Mesenchymal stem cell (in vitro differentiated cells and primary cell): ENCODE data around the gene ATP8A1.
"Not testable (repeated sequence)": the region's sequence is repeated elsewhere in the genome, so short reads cannot be mapped to it uniquely, and the experiment has no call there.

ENCODE experiments used
- DNase-seq: peaks from one replicate; pipeline ENCODE4 v3.0.0-alpha.2; 2013
- H2AFZ ChIP-seq: one replicate; pipeline ENCODE4 v1.6.1; 2013; ENCODE audit warnings: low read depth, mild to moderate bottlenecking, control low read depth, inconsistent platforms, low read length, moderate library complexity
- H2AK5ac ChIP-seq: 2 replicates; pipeline ENCODE4 v1.6.1; 2013; ENCODE audit warnings: low read length, moderate library complexity, mild to moderate bottlenecking, inconsistent platforms; ENCODE audit not compliant: severe bottlenecking
- H2BK120ac ChIP-seq: one replicate; pipeline ENCODE4 v1.6.1; 2013; ENCODE audit warnings: low read depth, mild to moderate bottlenecking, inconsistent platforms, low read length, moderate library complexity
- H2BK12ac ChIP-seq, 2 experiments: one replicate each; pipeline ENCODE4 v1.6.1; 2013; ENCODE audit warnings: inconsistent platforms in 2 of 2, low read length in 2 of 2, mild to moderate bottlenecking in 2 of 2, moderate library complexity in 2 of 2, control low read depth in 1 of 2
- H2BK15ac ChIP-seq: one replicate; pipeline ENCODE4 v1.6.1; 2013; ENCODE audit warnings: mild to moderate bottlenecking, low read depth, inconsistent platforms; ENCODE audit not compliant: poor library complexity, severe bottlenecking
- H2BK5ac ChIP-seq: 2 replicates; pipeline ENCODE4 v1.6.1; 2013; ENCODE audit warnings: low read depth, mild to moderate bottlenecking, low read length, control low read depth, inconsistent platforms; ENCODE audit not compliant: poor library complexity, severe bottlenecking
- H3K14ac ChIP-seq, 2 experiments: one replicate each; pipeline ENCODE4 v1.6.1; 2013; ENCODE audit warnings: inconsistent platforms in 2 of 2, low read length in 2 of 2, control low read depth in 1 of 2, mild to moderate bottlenecking in 1 of 2, moderate library complexity in 1 of 2
- H3K18ac ChIP-seq, 2 experiments: one replicate each; pipeline ENCODE4 v1.6.1; 2013; ENCODE audit warnings: inconsistent platforms in 2 of 2, low read length in 2 of 2, control low read depth in 1 of 2, low read depth in 1 of 2, mild to moderate bottlenecking in 1 of 2
- H3K23ac ChIP-seq, 2 experiments: one replicate each; pipeline ENCODE4 v1.6.1; 2013; ENCODE audit warnings: inconsistent platforms in 2 of 2, low read length in 2 of 2, mild to moderate bottlenecking in 2 of 2, moderate library complexity in 2 of 2, control low read depth in 1 of 2
- H3K27ac ChIP-seq: 2 replicates; pipeline ENCODE4 v1.5.1; 2013; ENCODE audit warnings: mild to moderate bottlenecking, moderate library complexity, low read length, control low read depth, inconsistent platforms; ENCODE audit not compliant: poor library complexity, severe bottlenecking
- H3K27me3 ChIP-seq, 2 experiments: 2 replicates each; pipeline versions ENCODE4 v1.6.1 to v1.7.0; 2013; ENCODE audit warnings: low read length in 2 of 2, mild to moderate bottlenecking in 2 of 2, moderate library complexity in 2 of 2, control low read depth in 1 of 2, inconsistent platforms in 1 of 2; ENCODE audit not compliant: control insufficient read depth in 1 of 2, insufficient read depth in 1 of 2
- H3K36me3 ChIP-seq, 2 experiments: 2 replicates each; pipeline versions ENCODE4 v1.6.1 to v1.7.0; 2013; ENCODE audit warnings: low read length in 2 of 2, control low read depth in 1 of 2, inconsistent platforms in 1 of 2, low read depth in 1 of 2, mild to moderate bottlenecking in 1 of 2; ENCODE audit not compliant: insufficient read depth in 2 of 2, control insufficient read depth in 1 of 2
- H3K4ac ChIP-seq, 2 experiments: one replicate each; pipeline ENCODE4 v1.6.1; 2013; ENCODE audit warnings: inconsistent platforms in 2 of 2, low read length in 2 of 2, mild to moderate bottlenecking in 2 of 2, moderate library complexity in 2 of 2, control low read depth in 1 of 2, low read depth in 1 of 2
- H3K4me1 ChIP-seq: 2 replicates; pipeline ENCODE4 v1.6.1; 2013; ENCODE audit warnings: low read depth, low read length, control low read depth; ENCODE audit not compliant: control insufficient read depth, insufficient read depth
- H3K4me2 ChIP-seq: 2 replicates; pipeline ENCODE4 v1.6.1; 2013; ENCODE audit warnings: low read length, mild to moderate bottlenecking, inconsistent platforms; ENCODE audit not compliant: poor library complexity, severe bottlenecking
- H3K4me3 ChIP-seq, 2 experiments: 2 replicates each; pipeline versions ENCODE4 v1.5.1 to v1.7.0; 2013; ENCODE audit warnings: low read length in 2 of 2, mild to moderate bottlenecking in 2 of 2, control low read depth in 1 of 2, low read depth in 1 of 2; ENCODE audit not compliant: insufficient read depth in 1 of 2
- H3K79me1 ChIP-seq: replicated peaks from 2 replicates; pipeline ENCODE4 v1.6.1; 2013; ENCODE audit warnings: mild to moderate bottlenecking, control low read depth, low read length, inconsistent platforms; ENCODE audit not compliant: poor library complexity, severe bottlenecking
- H3K9ac ChIP-seq: 2 replicates; pipeline ENCODE4 v1.7.0; 2013; ENCODE audit warnings: mild to moderate bottlenecking, low read length, moderate library complexity
- H3K9me3 ChIP-seq: 2 replicates; pipeline ENCODE4 v1.7.0; 2013; ENCODE audit warnings: mild to moderate bottlenecking, low read length; ENCODE audit not compliant: control insufficient read depth
- H4K8ac ChIP-seq: one replicate; pipeline ENCODE4 v1.6.1; 2013; ENCODE audit warnings: inconsistent platforms, mild to moderate bottlenecking, low read length, moderate library complexity
- H4K91ac ChIP-seq: one replicate; pipeline ENCODE4 v1.6.1; 2013; ENCODE audit warnings: mild to moderate bottlenecking, low read length, inconsistent platforms
- WGBS: methylation state at CpG from one replicate; pipeline ENCODE4 v1.1.7; 2013; ENCODE audit warnings: mixed read lengths; 5-methylcytosine and 5-hydroxymethylcytosine counted together

ATP8A1 gene

GRCh38 chr4:42654631-42655268 is 2.2 kb downstream of the ATP8A1 start:
- no peak overlapping the region for H2BK15ac ChIP-seq

GRCh38 chr4:42653626-42654560 is 3.0 kb downstream of the ATP8A1 start:
- Histone ChIP-seq H2BK120ac (no peak overlapping the region), H2BK12ac (no peak overlapping the region), H4K8ac (no peak overlapping the region), H3K79me1 (peaks cover 3% of the 10 kb centered on the region), H2BK15ac (no peak overlapping the region), H3K9ac (no peak overlapping the region), H3K14ac (no peak overlapping the region), H4K91ac (no peak overlapping the region), H3K4me3 (no peak overlapping the region), H3K36me3 (no peaks in the 10 kb centered on the region), H3K9me3 (peaks cover 3% of the 10 kb centered on the region), H3K27ac (peak overlapping the region; percentile 21), H3K27me3 (peaks cover 0 to 27% of the 10 kb centered on the region in 2 experiments), H2BK5ac (no peak overlapping the region), H3K4me2 (no peak overlapping the region), H3K4me1 (peaks cover 9% of the 10 kb centered on the region), H3K23ac (no peak overlapping the region), H2AK5ac (no peak overlapping the region), H3K4ac (no peak overlapping the region), H2AFZ (no peak overlapping the region), H3K18ac (no peak overlapping the region)
- no peak for DNase-seq
- WGBS: 80% methylated on average over 7 of the region's 8 CpGs

More at GRCh38 chr4:42654631-42655268, 2.2 kb downstream of the ATP8A1 start:
- H3K9me3 ChIP-seq: peaks cover 3% of the 10 kb centered on the region
- DNase-seq: peak; percentile 62
- no peak overlapping the region for H3K14ac ChIP-seq
- H3K4ac ChIP-seq: no peak overlapping the region
- H3K23ac ChIP-seq: no peak overlapping the region
- peaks cover 9% of the 10 kb centered on the region for H3K4me1 ChIP-seq
- H3K4me3 ChIP-seq: peak overlapping the region in 1 of 2 experiments; percentile 92
- no peak overlapping the region for H3K9ac ChIP-seq
- H3K4me2 ChIP-seq: no peak overlapping the region
- H3K27me3 ChIP-seq: peaks cover 0 to 23% of the 10 kb centered on the region in 2 experiments
- H2BK12ac ChIP-seq: no peak overlapping the region
- H2BK120ac ChIP-seq: no peak overlapping the region
- H3K27ac ChIP-seq: peak overlapping the region; percentile 18
- peaks cover 3% of the 10 kb centered on the region for H3K79me1 ChIP-seq
- H2AK5ac ChIP-seq: no peak overlapping the region
- H3K18ac ChIP-seq: no peak overlapping the region
- H4K91ac ChIP-seq: no peak overlapping the region
- H2BK5ac ChIP-seq: no peak overlapping the region
- H4K8ac ChIP-seq: no peak overlapping the region
- no peaks in the 10 kb centered on the region for H3K36me3 ChIP-seq
- H2AFZ ChIP-seq: no peak overlapping the region
- 44% methylated on average over 2 of the region's 2 CpGs for WGBS

GRCh38 chr4:42652529-42653231 is 4.2 kb downstream of the ATP8A1 start:
- H2BK15ac ChIP-seq, H3K4ac ChIP-seq, H2AFZ ChIP-seq, H2BK5ac ChIP-seq, H2BK12ac ChIP-seq, H3K18ac ChIP-seq, H3K23ac ChIP-seq, H3K27ac ChIP-seq, H3K4me2 ChIP-seq, H2BK120ac ChIP-seq, H3K14ac ChIP-seq, H3K4me1 ChIP-seq, H3K79me1 ChIP-seq, H3K36me3 ChIP-seq, H3K9ac ChIP-seq, H3K9me3 ChIP-seq, H3K4me3 ChIP-seq, H2AK5ac ChIP-seq, DNase-seq, H4K8ac ChIP-seq, H4K91ac ChIP-seq: not testable (repeated sequence)
- 83% methylated on average over 10 of the region's 10 CpGs for WGBS
- peaks cover 0 to 27% of the 10 kb centered on the region in 2 experiments for H3K27me3 ChIP-seq

- Histone ChIP-seq H2BK15ac (no peak overlapping the region), H3K27ac (no peak overlapping the region), H3K36me3 (no peaks in the 10 kb centered on the region), H2BK12ac (no peak overlapping the region), H2AK5ac (no peak overlapping the region), H3K23ac (no peak overlapping the region), H2BK120ac (no peak overlapping the region), H3K4me3 (no peak overlapping the region), H3K4me2 (no peak overlapping the region), H2AFZ (no peak overlapping the region), H3K9me3 (peaks cover 3% of the 10 kb centered on the region), H3K4ac (no peak overlapping the region), H4K91ac (no peak overlapping the region), H3K79me1 (no peaks in the 10 kb centered on the region), H3K14ac (no peak overlapping the region), H3K27me3 (peaks cover 0 to 27% of the 10 kb centered on the region in 2 experiments), H2BK5ac (no peak overlapping the region), H4K8ac (no peak overlapping the region), H3K4me1 (peaks cover 2% of the 10 kb centered on the region), H3K18ac (no peak overlapping the region), H3K9ac (no peak overlapping the region)
- DNase-seq: no peak
- WGBS: 68% methylated on average over 4 of the region's 4 CpGs
Observed at GRCh38 chr4:42649870-42650269, 7.0 kb downstream of the ATP8A1 start.
